NCI-H187 (cell line): ENCODE measurements around the gene PPID.
A peak's percentile ranks its signal among the peaks of the same experiment; 100 is the strongest.
"Not testable (repeated sequence)": the region's sequence is repeated elsewhere in the genome, so short reads cannot be mapped to it uniquely, and the experiment has no call there.

Source experiments
- DNase-seq, 2 experiments: peaks; one replicate each; lab custom pipeline; 2025; lab: John Stamatoyannopoulos, UW

The PPID gene

DNA sequence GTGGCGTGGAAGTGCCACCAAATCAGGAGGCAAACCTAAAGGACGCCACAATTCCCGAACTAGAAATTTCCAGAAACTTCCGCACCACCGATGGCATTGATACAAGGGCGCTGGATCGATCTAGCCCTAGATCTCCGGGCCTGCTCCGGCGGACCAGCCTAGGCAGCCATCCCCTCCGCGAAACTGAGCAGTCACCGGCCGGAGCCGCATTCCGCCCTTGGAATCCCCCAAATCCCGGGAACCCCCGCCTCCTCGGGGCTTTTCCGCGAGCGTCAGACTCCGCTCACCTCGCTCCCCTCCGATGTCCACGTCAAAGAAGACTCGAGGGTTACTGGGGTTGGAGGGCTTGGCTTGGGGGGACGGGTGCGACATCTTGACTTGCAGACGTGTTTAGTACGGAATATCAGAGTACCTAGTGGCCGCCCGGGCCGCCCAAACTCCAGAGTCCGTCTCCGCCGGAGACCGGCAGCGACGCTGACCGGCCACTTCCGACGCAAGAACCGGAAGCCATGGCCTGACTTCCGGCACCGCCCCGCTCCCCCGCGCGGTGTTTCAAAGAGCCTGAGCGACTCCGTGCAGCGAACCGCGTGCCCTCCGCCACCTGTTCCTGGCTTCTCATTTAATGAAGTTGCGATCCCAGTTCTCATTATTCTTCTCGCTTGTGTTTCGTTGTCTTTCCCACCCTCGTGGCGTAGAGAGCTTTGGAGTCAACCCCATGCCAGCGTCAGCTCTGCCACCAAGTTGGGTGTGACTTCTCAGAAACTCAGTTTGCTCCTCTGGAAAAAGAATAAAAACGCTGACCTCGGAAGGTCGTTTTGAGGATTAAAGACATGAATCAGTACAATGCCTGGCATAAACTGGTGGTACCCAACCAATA lies at the start of gene PPID:
Gene PPID (minus strand): TSS at position 480 of the 877 bp plus-strand sequence. CDS start 108 bp downstream, at position 372.
- DNase-seq, result peak; percentile 41 to 63

DNA sequence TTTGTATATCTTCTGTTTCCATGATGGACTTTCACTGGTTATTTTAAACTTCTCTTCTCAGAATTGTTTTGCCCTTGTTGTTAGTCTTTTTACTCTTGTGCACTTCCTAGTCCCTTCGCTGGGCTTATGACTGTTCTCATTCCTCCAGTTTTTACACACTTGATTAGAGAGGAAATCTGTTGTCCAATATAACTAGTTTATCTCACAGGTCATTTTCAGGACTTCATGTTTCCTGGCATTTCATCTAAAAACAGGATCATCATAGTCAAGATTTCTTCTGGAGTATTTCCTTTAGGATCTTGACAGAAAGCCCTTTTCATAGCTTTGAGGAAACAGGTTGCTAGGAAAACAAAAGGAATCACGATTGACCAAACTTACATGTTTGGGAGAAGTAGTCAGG lies 48.6 kb upstream of the PPID start:
- DNase-seq, result no peak

DNA sequence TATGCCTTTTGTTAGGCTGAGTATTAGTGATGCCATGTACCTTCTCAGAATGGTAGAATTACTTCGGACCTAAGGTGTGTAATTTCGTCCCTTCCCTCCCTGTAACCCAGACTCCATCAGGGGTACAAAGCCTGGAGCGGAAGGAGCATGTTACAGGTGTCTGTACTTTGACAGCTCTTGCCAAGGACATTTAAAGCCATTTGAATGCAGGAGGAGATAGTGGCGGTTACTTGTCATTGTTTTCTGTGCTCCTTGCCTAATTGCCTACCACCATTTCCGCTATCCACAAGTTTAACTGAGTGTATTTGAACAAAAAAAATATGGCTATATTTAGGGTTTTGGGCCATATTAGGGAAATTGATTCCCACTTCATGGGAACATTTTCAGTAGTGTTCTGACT lies 47.5 kb upstream of the PPID start:
- DNase-seq, result no peak

DNA sequence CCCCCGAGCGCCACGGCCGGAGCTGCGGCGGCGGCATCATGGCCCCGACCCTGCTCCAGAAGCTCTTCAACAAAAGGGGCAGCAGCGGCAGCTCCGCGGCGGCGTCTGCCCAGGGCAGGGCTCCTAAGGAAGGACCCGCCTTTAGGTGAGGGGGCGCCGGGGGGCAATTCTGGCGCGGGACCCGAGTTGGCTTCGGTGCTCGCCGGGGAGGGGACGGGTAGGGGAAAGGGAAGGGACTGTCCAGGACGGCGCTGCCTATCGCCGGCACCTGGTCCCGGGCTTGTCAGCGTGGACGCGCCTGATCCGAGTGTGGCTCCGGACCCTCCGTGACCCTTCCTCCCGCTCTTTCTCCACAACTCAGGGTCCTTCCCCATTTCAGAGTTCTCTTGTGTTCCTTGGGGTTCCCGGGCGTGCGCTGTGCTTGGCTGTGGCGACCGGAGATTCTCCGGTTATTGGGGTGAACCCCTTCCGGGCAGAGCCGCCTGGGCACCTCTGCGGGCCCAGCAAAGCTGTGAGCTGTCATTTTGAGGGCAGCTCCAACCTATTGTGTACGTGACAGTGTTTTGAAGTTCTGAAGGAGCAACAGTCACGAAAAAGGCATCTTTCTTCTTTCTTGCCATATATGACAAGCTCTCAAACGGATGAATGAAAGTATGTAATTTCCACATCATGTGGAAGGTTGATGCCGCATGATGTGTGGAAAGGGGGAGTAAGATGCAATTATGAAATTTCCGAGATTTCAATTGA lies 46.2 kb upstream of the PPID start:
- no peak for DNase-seq

DNA sequence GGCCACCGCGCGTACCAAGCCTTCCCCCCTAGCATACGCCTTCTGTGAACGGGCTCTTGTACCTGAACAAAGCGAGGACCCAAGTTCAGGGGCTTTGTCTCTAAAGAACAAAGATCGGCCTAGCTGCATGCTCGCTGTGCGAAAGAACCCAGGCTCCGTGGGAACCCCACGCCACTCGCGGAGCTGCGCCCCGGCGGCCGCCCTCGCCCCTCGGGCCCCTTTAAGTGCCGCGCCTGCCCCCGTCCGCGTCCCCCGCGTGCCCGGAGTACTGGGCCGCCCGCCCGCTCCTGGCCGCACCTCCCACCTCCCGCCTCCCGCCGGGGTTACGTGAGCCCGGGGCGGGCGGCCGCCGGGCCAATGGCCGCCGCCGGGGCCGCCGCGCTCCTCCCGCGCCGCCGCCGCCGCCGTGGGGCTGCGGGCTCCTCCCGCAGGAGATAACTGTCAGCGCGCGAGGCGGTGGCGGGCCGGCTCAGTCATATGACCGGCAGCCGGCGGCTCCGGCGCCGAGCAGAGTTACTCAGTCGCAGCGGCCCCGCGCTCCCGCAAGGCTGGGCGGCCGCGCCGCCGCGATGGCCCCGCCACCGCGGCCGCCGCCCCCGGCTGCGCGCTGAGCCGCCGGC lies 45.5 kb upstream of the PPID start, which contains the start of gene FNIP2:
Gene FNIP2 (plus strand): TSS at position 472 of the 620 bp plus-strand sequence. CDS start 187 bp downstream, outside the sequence.
- DNase-seq, result peak; percentile 6 to 32

DNA sequence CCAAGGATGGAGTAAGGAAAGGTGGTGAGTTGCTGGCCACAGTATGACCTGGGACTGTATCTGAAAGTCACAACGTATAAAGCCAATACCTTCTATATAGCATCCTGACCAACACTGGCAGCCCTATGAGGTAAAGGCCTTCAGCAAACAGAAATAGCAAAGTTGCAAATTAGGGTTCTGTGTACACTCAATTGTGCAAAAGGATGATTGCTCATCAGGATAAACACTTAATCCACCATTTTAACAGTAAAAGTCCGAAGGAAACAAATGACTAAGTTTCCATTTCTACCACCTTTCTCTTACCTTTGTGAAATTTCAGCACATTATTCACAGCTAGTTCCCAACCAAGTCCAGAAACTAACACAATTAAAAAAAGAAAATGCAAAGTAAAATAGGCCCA lies 44.3 kb upstream of the PPID start:
- DNase-seq, result no peak

DNA sequence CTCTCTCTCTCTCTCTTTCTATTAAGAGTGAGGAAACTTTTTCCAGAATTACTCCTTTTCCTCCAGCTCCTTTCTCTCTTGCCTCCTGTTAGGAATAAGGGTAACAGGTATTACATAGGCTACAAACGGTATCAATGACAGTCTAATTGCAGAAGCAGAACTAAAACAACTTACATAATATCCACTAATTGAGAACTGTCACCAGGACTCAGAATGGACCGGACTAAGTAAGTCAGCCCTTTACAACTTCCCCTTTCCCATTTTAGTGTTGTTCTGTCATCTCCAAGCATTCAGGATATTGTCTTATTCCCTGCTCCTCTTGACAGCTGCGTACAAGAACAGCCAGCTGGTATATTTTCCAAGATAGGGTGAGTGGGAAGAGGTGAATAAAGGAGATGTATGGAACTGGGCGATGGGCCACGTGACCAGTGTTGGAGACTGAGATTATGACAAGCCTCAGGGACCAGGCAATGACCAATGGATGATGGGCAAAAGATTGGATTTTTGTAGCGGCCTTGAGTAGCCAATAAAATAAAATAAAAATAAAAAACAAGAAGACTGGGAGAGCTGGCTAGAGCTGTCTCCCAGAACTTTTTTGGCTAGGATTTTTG lies 43.3 kb upstream of the PPID start:
- DNase-seq, result no peak

DNA sequence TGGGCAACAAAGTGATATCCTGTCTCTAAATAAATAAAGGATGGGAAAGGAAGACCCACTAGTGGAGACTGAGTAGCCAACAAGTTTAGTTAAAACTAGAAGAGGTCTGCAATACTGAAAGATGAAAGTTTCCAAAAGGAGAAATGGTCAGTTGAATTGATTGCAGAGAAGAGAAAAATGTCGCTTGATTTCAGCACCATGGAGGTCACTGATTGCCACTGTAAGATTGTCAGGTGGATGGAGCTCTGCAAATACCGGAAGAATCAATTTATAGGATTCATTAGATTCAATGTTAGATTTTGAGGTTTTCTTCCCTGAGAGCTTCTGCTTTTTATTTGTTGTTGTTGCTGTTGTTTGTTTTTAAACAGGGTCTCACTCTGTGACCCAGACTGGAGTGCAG lies 40.3 kb upstream of the PPID start:
- no peak for DNase-seq

DNA sequence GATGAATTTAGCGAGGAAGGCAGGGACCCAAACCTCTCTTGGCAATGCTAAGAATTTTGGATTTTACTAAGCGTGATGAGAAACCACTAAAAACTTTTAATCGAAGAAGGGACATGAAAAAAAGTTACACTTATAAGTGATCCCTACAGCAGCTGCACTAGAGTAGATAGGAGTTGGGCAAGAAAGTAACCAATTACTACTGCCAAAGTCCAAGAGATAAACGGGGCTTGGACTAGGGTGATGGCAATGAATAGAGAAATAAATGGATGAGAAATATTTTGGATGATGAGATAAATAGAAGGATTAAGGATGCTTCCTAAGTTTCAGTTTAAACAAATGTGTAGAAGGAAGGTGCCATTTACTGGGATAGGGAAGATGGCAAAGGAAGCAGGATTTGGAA lies 39.4 kb upstream of the PPID start:
- DNase-seq, result no peak

DNA sequence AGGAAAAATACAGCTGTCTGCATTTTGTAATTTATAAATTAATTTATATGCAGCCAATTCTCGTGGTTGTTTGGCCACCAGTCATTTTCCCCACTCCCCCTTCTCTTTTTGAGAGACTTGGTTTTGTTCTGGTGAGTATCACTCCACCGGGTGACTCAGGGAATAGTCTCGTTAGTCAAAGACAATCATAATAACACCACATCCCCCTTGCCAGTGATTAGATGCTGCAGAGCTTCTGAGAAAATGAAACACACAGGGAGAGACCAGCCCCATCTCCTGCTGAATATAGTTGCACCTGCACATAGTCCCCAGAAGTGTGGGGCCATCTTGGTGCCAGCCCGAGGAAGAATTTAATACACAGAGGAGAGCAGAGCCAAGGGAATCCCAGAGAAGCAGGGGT lies 37.7 kb upstream of the PPID start:
- DNase-seq, result no peak

DNA sequence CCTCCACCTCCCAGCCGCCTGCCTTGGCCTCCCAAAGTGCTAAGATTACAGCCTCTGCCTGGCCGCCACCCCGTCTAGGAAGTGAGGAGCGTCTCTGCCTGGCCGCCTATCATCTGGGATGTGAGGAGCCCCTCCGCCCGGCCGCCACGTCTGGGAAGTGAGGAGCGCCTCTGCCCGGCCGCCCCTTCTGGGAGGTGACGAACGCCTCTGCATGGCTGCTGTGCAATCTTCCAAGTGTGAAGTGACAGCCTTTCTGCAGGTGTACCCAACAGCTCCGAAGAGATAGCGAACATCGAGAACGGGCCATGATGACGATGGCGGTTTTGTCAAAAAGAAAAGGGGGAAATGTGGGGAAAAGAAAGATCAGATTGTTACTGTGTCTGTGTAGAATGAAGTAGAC lies 36.3 kb upstream of the PPID start:
- DNase-seq, result not testable (repeated sequence)

DNA sequence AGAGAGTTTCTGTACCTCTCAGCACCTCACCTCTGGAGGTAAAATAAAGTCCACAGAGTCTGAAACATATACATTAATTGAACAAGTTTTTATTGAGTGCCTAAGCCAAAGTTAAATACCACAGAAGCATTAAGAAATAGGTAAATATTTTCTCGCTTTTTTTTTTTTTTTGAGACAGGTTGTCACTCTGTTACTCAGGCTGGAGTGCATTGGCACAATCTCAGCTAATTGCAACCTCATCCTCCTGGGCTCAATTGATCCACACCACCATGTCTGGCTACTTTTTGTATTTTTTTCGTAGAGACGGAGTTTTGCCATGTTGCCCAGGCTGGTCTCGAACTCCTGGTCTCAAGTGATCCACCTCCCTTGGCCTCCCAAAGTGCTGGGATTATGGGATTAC lies 35.5 kb upstream of the PPID start:
- DNase-seq, result no peak

DNA sequence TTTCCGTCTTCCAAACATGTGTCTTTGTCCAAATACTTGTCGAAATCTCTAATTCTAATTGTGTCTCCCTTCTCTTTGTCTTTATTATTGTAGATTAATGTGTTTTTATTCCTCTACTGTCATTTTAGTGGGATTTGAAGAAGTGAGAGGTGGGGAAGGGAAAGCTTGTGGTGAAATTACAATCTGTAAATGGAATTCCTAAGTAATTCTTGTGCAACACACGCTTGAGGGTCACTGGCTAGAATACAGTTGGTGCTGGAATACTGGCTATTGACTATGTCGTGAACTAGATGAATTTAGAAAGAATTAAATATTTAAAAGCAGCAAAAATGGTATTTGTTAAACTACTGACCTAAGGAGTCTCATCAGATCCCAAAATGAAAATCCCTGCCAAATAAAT lies 34.9 kb upstream of the PPID start:
- no peak for DNase-seq

DNA sequence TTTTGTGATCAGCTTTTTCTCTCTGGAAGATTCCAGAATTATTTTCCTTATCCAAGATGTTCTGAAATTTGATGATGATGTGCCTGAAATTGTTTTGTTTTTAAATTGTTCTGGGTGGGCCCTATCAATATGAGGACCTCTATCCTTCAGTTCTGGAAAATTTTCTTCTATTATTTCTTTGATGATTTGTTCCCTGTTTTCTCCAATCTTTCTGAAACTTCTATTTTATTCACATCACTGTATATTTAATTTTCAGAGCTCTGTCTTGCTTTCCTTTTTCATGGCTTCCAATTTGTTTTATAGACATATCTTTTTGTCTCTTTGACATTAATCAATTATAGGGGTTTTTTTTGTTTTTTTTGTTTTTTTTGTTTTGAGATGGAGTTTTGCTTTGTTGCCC lies 33.4 kb upstream of the PPID start:
- DNase-seq, result no peak

DNA sequence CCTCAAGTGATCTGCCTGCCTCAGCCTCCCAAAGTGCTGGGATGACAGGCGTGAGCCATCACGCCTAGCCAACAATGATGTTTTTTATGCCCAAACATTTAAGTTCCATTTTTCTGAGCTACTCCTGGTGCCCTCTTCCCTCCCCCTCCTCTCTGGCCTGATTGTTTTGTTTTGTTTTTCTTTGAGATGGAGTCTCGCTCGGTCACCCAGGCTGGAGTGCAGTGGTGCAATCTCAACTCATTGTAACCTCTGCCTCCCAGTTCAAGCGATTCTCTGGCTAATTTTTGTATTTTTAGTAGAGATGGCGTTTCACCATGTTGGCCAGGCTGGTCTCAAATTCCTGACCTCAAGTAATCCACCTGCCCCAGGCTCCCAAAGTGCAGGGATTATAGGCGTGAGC lies 32.6 kb upstream of the PPID start:
- not testable (repeated sequence) for DNase-seq

DNA sequence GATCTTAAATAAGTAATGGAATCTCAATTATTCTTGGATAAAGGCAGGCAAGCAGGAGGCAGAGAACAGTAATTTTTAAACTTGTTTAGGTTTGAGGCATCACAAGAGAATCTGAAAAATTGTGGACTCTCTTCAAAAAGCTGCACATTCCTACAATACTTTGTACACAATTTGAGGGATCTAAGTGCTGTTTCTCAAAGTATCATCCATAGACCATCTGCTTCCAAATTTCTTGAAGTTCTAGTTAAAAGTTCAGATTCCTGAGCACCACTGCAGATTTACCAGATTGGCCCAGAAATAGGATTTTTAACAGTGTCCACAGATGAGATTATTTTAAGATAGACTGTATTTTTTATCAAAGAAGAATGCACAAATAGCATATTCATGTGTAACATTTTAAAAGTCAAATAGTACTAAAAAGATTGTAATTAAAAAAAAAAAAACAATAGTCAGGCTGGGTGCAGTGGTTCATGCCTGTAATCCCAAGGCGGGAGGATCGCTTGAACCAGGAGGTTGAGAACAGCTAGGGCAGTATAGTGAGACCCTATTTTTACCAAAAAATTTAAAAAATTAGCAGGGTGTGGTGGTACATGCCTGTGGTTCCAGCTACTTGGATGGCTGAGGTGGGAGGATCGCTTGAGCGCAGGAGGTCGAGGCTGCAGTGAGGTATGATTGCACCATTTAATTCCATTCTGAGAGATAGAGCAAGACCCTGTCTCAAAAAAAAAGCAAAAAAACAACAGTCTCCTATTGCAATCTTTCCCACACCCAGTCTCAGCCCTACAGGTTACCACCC lies 31.4 kb upstream of the PPID start:
- no peak for DNase-seq

DNA sequence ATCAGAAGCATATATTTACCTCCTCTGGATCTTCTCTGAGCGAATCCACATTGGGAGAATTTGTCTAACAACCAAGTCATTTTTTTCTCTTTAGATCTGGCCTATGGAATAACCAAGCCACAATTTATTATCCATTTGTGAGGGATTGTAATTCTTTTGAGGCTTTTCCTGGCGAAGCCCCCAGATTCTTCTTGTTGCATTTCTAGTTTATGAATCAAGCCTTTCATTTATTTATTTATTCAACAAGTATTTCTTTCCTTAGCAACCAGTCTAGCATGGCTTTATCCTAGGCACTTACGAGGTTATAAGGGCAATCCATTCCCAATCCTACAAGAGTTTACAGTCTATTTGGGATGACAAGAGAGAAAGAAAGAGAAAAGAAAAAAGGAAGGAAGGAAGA lies 27.2 kb upstream of the PPID start:
- no peak for DNase-seq

DNA sequence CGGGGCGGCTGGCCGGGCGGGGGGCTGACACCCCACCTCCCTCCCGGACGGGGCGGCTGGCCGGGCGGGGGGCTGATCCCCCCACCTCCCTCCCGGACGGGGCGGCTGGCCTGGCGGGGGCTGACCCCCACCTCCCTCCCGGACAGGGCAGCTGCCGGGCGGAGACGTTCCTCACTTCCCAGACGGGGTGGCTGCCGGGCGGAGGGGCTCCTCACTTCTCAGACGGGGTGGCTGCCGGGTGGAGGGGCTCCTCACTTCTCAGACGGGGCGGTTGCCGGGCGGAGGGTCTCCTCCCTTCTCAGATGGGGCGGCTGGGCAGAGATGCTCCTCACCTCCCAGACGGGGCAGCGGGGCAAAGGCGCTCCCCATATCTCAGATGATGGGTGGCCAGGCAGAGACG lies 23.3 kb upstream of the PPID start:
- not testable (repeated sequence) for DNase-seq

DNA sequence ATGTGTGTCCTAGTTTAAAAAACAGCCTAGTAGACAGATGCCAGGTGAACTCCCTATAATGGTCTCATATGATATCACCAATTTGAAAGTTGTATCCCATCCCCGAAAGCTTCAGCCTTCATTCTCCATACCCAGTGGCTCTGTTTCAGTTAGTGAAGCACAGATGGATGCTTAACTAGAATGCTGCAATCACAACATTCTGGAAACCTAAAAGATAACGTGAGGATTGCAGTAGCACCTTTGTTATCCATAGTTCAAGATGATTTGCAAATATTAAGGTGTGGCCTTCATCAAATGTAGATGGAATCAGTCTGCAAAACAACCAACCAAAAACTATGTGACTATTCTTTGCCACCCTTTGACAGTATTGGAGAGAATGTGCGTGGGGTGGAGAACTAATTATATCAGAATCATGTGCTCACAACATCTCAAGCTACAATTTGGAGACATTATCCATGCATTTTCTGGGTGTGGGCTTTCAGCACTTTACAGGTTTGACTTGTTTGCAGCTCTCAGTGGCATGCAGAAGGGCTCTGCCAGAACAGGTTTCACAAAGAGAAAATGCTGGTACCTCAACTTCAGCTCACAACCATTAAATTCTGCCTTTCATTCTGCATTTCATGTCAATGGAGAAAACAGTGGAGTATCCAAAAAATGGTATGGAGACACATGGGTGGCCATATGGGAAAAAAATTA lies 18.3 kb upstream of the PPID start:
- DNase-seq, result no peak

DNA sequence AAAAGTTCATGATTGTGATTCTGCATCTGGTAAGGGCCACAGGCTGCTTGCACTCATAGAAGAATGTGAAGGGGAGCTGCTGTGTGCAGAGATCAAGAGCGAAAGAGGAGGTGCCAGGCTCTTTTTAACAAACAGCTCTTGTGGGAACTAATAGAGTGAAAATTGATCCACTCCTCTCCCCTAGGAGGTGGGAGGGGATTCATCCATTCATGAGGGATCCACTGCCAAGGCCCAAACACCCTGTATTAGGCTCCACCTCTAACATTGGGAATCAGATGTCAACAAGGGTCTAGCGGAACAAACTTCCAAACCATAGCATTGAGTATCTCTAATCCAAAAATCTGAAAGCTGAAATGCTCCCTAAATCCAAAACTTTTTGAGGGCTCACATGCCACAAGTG lies 16.4 kb upstream of the PPID start:
- DNase-seq, result no peak

DNA sequence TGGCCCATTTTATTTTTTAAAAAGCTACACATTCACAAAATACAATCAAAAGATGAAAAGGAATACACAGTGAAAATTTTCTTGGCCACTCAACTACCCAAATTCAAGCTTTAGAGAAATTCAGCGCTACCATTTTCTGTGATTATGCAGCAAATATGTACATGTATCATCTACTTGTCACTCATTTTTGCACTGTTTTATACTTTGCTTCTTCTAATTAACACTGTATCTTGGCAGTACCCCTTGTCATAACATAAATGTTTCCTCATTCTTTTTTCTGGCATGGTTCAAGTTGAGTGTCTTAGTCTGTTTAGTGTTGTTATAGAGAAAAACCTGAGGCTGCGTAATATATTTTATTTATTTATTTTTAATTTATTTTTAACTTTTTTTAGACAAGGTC lies 15.7 kb upstream of the PPID start:
- DNase-seq, result no peak
